HEK293 (cell line): ENCODE results near the gene LRRC8E.

ENCODE experiments used
- BCL11A ChIP-seq: fragments of 450-650 bp; formaldehyde crosslinking; IDR thresholded peaks from 2 replicates; pipeline ENCODE4 v1.5.1; 2016; ENCODE audit warnings: low read depth, missing biosample characterization, missing genetic modification characterization
- GFI1B ChIP-seq: fragments of 450-650 bp; formaldehyde crosslinking; IDR thresholded peaks from 2 replicates; pipeline ENCODE4 v1.5.1; 2016; ENCODE audit warnings: missing biosample characterization, missing genetic modification characterization
- HOXA7 ChIP-seq: sonication (generic); formaldehyde crosslinking; IDR thresholded peaks from 2 replicates; pipeline ENCODE4 v1.8.1; 2022; ENCODE audit warnings: missing genetic modification reagents, borderline replicate concordance
- HOXC10 ChIP-seq: sonication (generic); formaldehyde crosslinking; IDR thresholded peaks from 2 replicates; pipeline ENCODE4 v1.8.1; 2023; ENCODE audit warnings: mild to moderate bottlenecking, missing genetic modification reagents
- SP2 ChIP-seq: fragments of 450-650 bp; formaldehyde crosslinking; IDR thresholded peaks from 2 replicates; pipeline ENCODE4 v1.5.1; 2016; ENCODE audit warnings: missing biosample characterization, missing genetic modification characterization
- ZBTB17 ChIP-seq: fragments of 450-650 bp; formaldehyde crosslinking; IDR thresholded peaks from 2 replicates; pipeline ENCODE4 v1.5.1; 2016; ENCODE audit warnings: missing biosample characterization, missing genetic modification characterization
- ZFP3 ChIP-seq: fragments of 450-650 bp; formaldehyde crosslinking; IDR thresholded peaks from 2 replicates; pipeline ENCODE4 v1.5.1; 2016; ENCODE audit warnings: low read depth, missing biosample characterization, missing genetic modification characterization
- ZFP69B ChIP-seq: fragments of 450-650 bp; formaldehyde crosslinking; IDR thresholded peaks from 2 replicates; pipeline ENCODE4 v1.5.1; 2016; ENCODE audit warnings: missing biosample characterization, missing genetic modification characterization
- ZNF121 ChIP-seq: fragments of 450-650 bp; formaldehyde crosslinking; IDR thresholded peaks from 2 replicates; pipeline ENCODE4 v1.5.1; 2016; ENCODE audit warnings: missing biosample characterization, missing genetic modification characterization
- ZNF155 ChIP-seq: fragments of 450-650 bp; formaldehyde crosslinking; IDR thresholded peaks from 2 replicates; pipeline ENCODE4 v1.5.1; 2016; ENCODE audit warnings: missing biosample characterization, missing genetic modification characterization
- ZNF174 ChIP-seq: fragments of 450-650 bp; formaldehyde crosslinking; IDR thresholded peaks from 2 replicates; pipeline ENCODE4 v1.5.0; 2017; ENCODE audit warnings: missing biosample characterization, mild to moderate bottlenecking, missing genetic modification characterization
- ZNF214 ChIP-seq: fragments of 450-650 bp; formaldehyde crosslinking; IDR thresholded peaks from 2 replicates; pipeline ENCODE4 v1.5.1; 2017; ENCODE audit warnings: missing biosample characterization, mild to moderate bottlenecking, missing genetic modification characterization, borderline replicate concordance
- ZNF23 ChIP-seq: fragments of 450-650 bp; formaldehyde crosslinking; IDR thresholded peaks from 2 replicates; pipeline ENCODE4 v1.5.1; 2016; ENCODE audit warnings: missing biosample characterization, missing genetic modification characterization, borderline replicate concordance
- ZNF248 ChIP-seq: fragments of 450-650 bp; formaldehyde crosslinking; IDR thresholded peaks from 2 replicates; pipeline ENCODE4 v1.5.1; 2017; ENCODE audit warnings: missing biosample characterization, missing genetic modification characterization
- ZNF335 ChIP-seq: fragments of 450-650 bp; formaldehyde crosslinking; conservative IDR thresholded peaks from 2 replicates; pipeline ENCODE4 v1.5.1; 2016; ENCODE audit warnings: missing biosample characterization, missing genetic modification characterization
- ZNF366 ChIP-seq: fragments of 450-650 bp; formaldehyde crosslinking; conservative IDR thresholded peaks from 2 replicates; pipeline ENCODE4 v1.5.1; 2016; ENCODE audit warnings: missing biosample characterization, missing genetic modification characterization
- ZNF513 ChIP-seq: fragments of 450-650 bp; IDR thresholded peaks from 2 replicates; pipeline ENCODE4 v1.5.1; 2018; ENCODE audit warnings: missing biosample characterization, missing genetic modification characterization
- ZNF518A ChIP-seq: fragments of 450-650 bp; formaldehyde crosslinking; conservative IDR thresholded peaks from 2 replicates; pipeline ENCODE4 v1.5.1; 2016; ENCODE audit warnings: low read depth, missing biosample characterization, missing genetic modification characterization
- ZNF530 ChIP-seq: fragments of 450-650 bp; formaldehyde crosslinking; IDR thresholded peaks from 2 replicates; pipeline ENCODE4 v1.5.1; 2016; ENCODE audit warnings: low read depth, missing biosample characterization, missing genetic modification characterization
- ZNF544 ChIP-seq: fragments of 450-650 bp; formaldehyde crosslinking; IDR thresholded peaks from 2 replicates; pipeline ENCODE4 v1.5.0; 2017; ENCODE audit warnings: missing biosample characterization, missing genetic modification characterization
- ZNF610 ChIP-seq: fragments of 450-650 bp; formaldehyde crosslinking; IDR thresholded peaks from 2 replicates; pipeline ENCODE4 v1.5.1; 2016; ENCODE audit warnings: missing biosample characterization, missing genetic modification characterization, borderline replicate concordance
- ZNF654 ChIP-seq: fragments of 450-650 bp; formaldehyde crosslinking; IDR thresholded peaks from 2 replicates; pipeline ENCODE4 v1.5.1; 2016; ENCODE audit warnings: low read depth, missing biosample characterization, missing genetic modification characterization
- ZNF677 ChIP-seq: fragments of 450-650 bp; IDR thresholded peaks from 2 replicates; pipeline ENCODE4 v1.5.0; 2018; ENCODE audit warnings: missing biosample characterization, mild to moderate bottlenecking, missing genetic modification characterization, moderate library complexity
- ZNF707 ChIP-seq: fragments of 450-650 bp; formaldehyde crosslinking; IDR thresholded peaks from 2 replicates; pipeline ENCODE4 v1.5.1; 2016; ENCODE audit warnings: missing biosample characterization, missing genetic modification characterization
- ZNF76 ChIP-seq: fragments of 450-650 bp; formaldehyde crosslinking; IDR thresholded peaks from 2 replicates; pipeline ENCODE4; 2016; ENCODE audit warnings: low read depth, missing biosample characterization, missing genetic modification characterization, borderline replicate concordance
- ZNF776 ChIP-seq: fragments of 450-650 bp; formaldehyde crosslinking; IDR thresholded peaks from 2 replicates; pipeline ENCODE4 v1.5.0; 2017; ENCODE audit warnings: missing biosample characterization, missing genetic modification characterization, borderline replicate concordance
- TF ChIP-seq, protein P1 (sequence below): fragments of 450-650 bp; formaldehyde crosslinking; IDR thresholded peaks from 2 replicates; pipeline ENCODE4 v1.5.1; 2016; ENCODE audit warnings: missing biosample characterization, missing genetic modification characterization
- TF ChIP-seq, protein P2 (sequence below): sonication (generic); formaldehyde crosslinking; IDR thresholded peaks from 2 replicates; pipeline ENCODE4 v1.8.1; 2022; ENCODE audit warnings: mild to moderate bottlenecking, moderate library complexity, missing genetic modification reagents
- TF ChIP-seq, protein P3 (sequence below): fragments of 450-650 bp; formaldehyde crosslinking; IDR thresholded peaks from 2 replicates; pipeline ENCODE4 v1.5.1; 2016; ENCODE audit warnings: missing biosample characterization, missing genetic modification characterization

Gene LRRC8E

GRCh38 chr19:7925171-7925851, 37.0 kb downstream of the LRRC8E start (continued):
- TF ChIP-seq ZNF610 (tag by site-specific recombination) (no peak), GFI1B (tag by site-specific recombination) (no peak), ZNF155 (tag by site-specific recombination) (no peak), ZFP69B (tag by site-specific recombination) (no peak), HOXC10 (CRISPR knock-in tag) (no peak), ZNF335 (tag by site-specific recombination) (no peak; the same call in 1 of the 2 replicates), ZNF76 (no peak), ZNF654 (tag by site-specific recombination) (no peak), ZNF23 (tag by site-specific recombination) (no peak), ZNF518A (tag by site-specific recombination) (no peak), ZNF776 (no peak), SP2 (no peak), ZNF513 (tag by site-specific recombination) (no peak), ZNF707 (tag by site-specific recombination) (no peak), BCL11A (tag by site-specific recombination) (no peak), ZNF530 (no peak), ZBTB17 (tag by site-specific recombination) (peak; percentile 48; the same call in 1 of the 2 replicates), ZNF677 (tag by site-specific recombination) (0 out of 2 replicates have a peak, but pooled peaks have one; percentile 23), ZNF544 (tag by site-specific recombination) (no peak), ZNF214 (tag by site-specific recombination) (no peak), ZFP3 (no peak), ZNF174 (tag by site-specific recombination) (no peak), ZNF248 (tag by site-specific recombination) (no peak), ZNF121 (tag by site-specific recombination) (no peak), HOXA7 (CRISPR knock-in tag) (no peak), ZNF366 (tag by site-specific recombination) (no peak)
- TF ChIP-seq, protein P1, sequence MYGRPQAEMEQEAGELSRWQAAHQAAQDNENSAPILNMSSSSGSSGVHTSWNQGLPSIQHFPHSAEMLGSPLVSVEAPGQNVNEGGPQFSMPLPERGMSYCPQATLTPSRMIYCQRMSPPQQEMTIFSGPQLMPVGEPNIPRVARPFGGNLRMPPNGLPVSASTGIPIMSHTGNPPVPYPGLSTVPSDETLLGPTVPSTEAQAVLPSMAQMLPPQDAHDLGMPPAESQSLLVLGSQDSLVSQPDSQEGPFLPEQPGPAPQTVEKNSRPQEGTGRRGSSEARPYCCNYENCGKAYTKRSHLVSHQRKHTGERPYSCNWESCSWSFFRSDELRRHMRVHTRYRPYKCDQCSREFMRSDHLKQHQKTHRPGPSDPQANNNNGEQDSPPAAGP: no peak
- TF ChIP-seq, protein P2, sequence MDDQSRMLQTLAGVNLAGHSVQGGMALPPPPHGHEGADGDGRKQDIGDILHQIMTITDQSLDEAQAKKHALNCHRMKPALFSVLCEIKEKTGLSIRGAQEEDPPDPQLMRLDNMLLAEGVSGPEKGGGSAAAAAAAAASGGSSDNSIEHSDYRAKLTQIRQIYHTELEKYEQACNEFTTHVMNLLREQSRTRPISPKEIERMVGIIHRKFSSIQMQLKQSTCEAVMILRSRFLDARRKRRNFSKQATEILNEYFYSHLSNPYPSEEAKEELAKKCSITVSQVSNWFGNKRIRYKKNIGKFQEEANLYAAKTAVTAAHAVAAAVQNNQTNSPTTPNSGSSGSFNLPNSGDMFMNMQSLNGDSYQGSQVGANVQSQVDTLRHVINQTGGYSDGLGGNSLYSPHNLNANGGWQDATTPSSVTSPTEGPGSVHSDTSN: peak; percentile 95
- TF ChIP-seq, protein P3, sequence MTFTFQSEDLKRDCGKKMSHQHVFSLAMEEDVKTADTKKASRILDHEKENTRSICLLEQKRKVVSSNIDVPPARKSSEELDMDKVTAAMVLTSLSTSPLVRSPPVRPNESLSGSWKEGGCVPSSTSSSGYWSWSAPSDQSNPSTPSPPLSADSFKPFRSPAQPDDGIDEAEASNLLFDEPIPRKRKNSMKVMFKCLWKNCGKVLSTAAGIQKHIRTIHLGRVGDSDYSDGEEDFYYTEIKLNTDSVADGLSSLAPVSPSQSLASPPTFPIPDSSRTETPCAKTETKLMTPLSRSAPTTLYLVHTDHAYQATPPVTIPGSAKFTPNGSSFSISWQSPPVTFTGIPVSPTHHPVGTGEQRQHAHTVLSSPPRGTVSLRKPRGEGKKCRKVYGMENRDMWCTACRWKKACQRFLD (tag by site-specific recombination): no peak
